Measurements from ENCODE around the gene MTHFR.

MTHFR gene

DNA sequence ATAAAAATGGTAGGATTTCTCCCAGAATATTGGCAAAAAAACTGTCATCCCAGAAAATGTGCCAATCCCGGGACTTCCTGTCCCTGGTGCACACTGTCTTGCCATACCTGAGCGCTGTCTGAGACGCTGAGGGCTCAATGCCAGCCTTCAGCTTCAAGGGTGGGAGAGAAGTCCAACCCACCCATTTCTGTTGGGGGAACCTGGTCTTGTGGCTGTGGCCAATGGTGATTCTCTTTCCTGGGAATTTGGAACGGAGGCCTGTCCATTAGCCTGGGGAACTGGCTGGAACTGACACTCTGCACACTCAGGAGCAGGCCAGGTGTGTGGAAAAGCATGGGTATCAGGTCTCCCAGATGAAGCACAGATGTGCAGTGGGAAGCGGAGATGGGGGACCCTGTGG, 6.7 kb downstream of the MTHFR start:
- no peak for DNase-seq (ENCODE audit: insufficient read length, low spot score)
- no peak for FAIRE-seq

DNA sequence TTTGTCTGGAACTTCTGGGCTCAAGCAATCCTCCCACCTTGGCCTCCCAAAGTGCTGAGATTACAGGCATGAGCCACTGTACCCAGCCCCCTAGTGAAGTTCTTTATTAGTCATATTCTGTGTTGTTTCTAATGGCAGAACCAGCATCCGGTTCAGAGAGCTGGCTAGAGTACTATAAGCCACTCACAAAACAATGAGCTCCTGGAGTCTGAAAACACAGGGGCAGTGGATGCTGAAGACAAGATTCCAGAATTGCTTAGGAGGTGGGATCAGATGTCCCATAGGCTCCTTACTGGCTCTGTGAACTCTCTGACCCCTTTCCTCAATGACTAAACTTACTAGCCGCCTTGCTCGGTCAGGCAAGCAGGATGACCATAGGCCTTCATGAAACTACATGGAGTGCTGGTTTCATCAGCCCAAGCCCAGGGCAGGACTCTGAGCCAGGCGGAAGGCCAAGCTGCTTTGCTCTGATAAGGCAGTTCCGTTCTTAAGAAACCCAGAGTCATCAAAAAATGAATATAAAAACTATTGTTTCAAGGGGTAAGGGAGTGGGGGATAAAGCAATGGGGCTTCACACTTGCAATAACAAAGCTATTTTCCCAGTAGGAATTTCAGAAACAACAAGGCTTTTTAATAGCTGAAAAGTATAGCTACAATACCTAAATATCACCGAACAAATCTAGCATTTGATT, 8.1 kb downstream of the MTHFR start:
- FAIRE-seq (no peak), DNase-seq (ENCODE audit: insufficient read length, low spot score) (no peak)

DNA sequence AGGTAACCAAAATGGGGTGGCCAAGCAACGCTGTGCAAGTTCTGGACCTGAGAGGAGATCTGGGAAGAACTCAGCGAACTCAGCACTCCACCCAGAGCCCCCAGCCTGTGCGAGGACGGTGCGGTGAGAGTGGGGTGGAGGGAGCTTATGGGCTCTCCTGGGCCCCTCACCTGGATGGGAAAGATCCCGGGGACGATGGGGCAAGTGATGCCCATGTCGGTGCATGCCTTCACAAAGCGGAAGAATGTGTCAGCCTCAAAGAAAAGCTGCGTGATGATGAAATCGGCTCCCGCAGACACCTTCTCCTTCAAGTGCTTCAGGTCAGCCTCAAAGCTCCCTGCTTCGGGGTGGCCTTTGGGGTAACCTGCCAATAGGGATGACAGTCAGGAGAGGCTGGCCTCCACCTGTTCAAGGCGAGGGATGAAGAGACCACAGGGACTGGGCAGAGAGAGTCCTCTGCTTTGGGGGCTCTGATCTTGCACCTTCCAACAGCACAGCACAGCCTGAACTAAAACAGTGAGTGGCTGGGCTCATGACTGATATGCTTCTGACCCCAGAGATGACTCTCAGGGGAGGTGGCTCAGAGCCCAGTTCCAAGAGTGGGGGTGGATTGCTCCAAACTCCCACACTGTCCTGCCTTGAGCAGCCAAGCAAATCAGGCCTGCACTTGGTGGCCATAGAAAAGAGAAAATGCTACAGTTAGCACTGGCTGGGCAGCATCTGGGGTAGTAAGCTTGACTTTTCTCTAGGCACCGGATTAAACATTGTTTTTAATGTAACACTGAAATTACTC, 9.5 kb downstream of the MTHFR start:
- DNase-seq (ENCODE audit: insufficient read length, low spot score) (no peak), FAIRE-seq (no peak)

DNA sequence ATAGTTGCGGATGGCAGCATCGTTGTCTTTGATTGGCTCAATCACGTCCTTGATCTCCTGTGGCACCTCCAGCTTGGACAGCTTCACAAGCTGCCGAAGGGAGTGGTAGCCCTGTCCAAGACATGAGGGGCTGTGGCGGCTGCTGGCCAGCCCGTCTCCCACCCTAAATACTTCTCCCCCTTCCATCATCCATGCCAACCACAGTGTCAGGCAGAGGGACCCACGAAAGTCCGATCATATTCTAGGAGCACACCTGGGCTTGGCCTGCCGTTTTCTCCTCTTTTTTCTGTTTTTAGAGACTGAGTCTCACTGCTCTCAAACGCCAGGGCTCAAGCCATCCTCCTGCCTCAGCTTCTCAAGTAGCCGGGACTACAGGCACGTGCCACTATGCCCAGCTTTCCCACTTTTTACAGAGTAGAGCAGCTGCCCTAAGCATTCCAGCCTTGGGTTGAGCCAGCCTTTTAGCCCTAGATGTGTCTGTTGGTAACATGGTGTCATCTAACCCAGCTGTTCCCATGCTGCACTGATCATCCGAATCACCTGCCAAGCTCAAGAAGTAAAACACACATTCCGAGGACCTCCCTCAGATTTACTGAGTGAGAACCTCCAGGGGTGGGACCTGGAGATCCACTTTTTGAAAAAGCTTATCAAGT, 10.4 kb downstream of the MTHFR start:
- no peak for FAIRE-seq
- no peak for DNase-seq (ENCODE audit: insufficient read length, low spot score)

DNA sequence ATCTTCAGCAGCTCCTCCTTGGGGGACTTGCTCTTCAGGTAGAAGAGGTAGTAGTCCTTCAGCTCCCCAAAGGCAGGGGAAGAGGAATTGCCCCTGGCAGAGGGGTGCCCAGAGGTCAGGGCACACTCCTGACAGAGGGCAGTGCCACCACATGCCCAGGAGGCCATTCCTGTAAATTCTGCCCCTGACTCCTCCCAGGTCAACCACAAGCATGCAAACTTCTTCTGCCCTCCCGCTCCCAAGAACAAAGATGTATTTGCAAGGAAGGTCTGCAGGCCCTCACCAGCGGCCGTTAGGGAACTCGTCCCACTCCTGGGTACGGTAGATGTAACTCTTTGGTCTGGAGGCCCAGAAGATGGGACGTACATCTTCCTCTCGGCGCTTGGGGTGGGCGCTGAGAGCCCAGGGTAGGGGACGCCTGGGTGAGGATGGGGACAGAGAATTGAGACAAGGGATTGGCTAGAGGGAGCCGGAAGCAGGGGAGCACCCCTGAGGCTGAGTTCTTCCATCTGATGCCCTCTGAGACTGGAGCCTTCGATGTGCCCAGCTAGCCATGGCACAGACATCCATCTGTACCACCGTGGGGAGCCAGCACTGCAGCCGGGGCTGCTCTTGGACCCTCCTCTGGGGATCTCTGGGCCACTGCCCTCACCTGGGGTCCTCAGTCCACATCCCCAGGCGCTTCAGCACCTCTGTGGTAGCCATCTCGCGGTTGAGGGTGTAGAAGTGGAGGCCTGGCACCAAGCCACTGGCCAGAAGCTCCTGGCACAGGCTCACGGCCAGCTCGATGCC, 11.1 kb downstream of the MTHFR start:
- FAIRE-seq (no peak), DNase-seq (ENCODE audit: insufficient read length, low spot score) (no peak)

DNA sequence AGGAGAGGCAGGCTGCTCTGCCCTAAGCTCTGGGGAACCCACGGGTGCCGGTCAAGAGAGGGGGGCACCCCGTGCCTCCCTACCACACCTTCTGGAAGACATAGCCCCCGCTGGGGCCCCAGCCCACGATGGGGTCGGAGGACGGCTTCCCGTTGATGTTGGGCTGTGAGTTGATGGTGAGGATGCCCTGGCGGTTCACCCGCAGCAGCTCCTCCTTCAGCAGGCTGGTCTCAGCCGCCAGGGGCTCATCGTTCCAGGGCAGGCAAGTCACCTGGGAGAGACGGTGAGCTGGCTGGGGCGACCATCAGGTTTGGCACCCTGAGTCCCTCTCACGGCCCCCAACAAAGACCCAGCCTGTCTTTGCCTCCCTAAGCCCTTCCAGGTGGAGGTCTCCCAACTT, 11.9 kb downstream of the MTHFR start:
- no peak for FAIRE-seq

DNA sequence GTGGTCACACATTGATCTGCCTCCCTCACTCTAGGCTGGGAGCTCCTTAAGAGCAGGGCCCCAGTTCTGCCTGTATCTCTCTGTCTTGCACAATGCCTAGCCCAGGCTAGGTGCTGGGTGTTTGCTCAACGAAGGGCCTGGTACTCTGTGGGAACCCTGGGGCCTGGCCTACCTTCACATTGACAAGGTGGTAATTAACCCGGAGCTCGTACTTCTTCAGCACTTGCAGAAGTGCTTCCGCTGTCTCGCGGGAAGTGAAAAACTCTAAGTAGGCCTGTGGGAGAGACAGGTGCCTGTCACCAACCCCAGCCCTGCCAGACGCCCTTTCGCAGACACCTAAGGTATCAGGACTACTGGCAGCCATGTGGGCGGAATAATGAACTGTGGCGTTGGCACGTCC, 13.7 kb downstream of the MTHFR start:
- no peak for FAIRE-seq
- DNase-seq (ENCODE audit: insufficient read length, low spot score), result no peak

More for the DNA sequence above, 11.9 kb downstream of the MTHFR start:
- no peak for DNase-seq (ENCODE audit: insufficient read length, low spot score)

DNA sequence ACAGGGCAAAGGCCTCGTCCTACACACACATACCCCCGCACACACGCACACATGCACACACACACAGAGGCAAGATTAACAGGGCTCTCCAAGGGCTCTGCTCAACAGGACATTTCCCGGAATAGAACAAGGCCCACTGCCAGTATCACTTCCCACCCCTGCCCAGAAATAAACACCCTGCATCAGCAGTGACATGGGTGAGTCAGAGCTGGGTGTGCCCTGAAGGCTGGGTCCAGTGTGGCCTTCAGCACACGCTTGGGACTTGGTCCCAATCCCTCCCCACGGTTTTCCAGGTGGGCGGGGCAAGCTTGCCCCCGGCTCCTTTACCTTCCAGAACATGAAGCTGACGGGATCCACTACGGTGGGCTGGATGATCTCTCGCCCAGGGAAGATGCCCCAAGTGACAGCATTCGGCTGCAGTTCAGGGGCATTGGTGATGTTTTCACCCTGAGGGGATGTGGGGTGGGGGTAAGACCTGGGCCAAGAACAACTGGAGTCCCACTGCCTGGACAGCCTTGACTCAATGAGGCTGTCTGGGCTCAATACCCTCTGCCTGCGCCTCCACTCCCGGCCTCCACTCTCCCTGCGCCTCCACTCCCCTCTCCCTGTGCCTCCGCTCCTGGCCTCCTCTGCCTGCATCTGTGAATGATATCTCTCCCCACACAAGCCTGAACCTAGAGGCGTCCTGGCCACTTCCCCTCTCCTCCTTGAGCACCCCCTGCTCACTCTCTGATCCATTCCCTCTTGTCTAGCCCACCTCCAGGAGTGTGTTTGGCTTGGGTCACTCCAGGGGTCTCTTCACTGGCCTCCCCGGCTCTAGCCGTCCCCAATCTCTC, 14.7 kb downstream of the MTHFR start:
- no peak for FAIRE-seq
- DNase-seq (ENCODE audit: insufficient read length, low spot score), result no peak

DNA sequence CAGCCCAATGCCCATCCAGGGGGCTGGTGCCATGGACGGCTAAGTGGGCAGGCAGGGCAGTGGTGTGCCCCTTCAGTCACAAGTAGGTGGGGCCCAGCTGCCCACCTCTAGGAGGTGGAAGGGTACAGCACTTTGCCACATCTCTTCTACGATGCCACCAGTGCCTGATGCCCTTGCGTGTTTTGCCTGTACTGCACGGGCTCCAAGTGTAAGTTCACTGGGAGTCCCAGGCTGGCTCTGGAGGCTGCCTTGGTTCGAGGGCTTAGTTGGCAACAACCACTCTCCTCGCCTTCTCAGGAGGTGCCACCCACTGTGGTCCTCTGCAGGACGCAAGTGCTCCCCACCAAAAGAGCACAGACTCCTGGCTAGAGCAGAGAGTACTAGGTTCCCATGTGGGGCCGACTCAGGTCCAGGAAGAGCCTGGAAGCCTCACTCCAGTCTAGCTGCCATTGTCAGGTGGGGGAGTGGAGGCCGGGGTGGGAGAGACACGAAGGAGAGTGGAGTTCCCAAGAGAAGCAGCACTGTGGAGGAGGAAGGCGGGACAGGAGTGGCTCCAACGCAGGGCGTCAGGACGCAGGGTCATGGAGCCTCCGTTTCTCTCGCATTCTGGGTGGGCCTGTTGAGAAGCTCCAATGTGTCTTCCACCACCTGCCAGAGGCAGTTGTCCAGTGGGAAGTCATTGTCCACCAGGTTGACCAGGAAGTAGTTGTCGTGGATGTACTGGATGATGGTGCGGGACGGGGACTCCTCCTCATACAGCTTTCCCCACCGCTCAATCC, 15.5 kb downstream of the MTHFR start:
- no peak for FAIRE-seq
- no peak for DNase-seq (ENCODE audit: insufficient read length, low spot score)

DNA sequence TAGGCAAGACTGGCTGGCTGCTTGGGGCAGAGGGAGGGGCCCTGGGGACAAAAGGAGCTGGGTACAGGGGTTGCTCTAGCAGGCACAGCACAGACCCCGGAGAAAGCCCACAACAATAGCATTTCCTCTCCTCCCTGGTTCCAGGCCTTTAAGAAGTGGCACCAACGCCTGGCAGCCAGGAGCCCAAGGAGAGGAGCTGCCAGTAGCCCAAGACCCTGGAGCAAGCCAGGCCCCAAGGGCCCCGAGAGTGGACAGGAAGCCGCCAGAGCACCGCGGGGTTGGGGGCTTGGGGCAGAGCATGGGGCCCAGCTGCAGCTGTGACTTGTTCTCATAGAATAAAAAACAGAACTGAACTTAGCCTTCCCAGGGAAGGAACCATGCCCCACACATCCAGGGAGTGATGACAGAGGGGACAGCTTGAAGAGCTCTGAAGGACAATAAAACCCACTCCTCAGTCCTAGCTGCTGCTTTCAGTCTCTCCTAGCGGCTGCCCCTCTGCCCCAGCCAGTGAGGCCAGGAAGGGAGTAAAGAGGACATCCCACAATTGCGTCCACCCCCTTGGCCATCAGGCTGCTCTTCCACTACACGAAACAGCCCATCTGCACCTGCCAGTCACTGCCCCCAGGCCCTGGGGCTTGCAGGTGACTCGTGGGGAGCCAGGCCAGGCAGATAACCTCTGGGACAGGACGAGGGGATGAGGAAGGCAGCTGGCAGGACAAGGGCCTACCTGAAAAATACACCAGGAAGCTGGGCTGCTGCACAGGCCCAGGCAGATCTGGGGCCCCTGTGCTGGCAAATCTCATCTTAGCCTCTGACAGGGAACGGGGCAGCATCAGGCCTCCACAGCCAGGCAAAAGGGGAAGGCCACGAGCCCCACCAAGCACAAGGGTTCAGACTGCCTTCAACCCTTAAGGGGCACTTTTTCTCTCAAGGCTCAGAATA, 16.4 kb downstream of the MTHFR start:
- no peak for DNase-seq (ENCODE audit: insufficient read length, low spot score)
- no peak for FAIRE-seq

DNA sequence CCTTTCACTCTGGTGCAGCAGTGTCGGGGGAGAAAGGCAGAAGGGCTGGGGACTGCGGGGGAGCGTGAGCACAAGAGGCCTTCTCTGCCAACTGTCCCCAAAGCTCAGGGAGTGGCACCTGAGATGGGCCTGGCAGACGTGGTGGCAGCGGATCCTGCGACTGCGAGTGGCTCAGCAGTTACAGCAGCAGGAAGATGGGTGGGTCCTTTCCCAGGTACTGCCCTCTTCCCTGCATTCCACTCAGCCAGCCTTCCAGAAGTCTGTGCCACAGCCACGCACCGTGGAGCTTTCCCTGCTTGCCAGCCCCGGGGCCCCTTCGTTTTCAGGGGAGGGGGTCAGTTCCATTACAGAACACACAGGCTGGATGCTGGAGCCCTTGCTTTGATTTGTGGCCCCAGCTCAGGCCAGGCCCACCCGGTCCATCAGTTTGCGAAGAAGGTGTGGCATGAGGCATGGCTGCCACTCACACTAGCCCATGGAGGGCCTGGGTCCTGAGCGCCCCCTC, 17.2 kb downstream of the MTHFR start:
- no peak for FAIRE-seq
- no peak for DNase-seq (ENCODE audit: insufficient read length, low spot score)

DNA sequence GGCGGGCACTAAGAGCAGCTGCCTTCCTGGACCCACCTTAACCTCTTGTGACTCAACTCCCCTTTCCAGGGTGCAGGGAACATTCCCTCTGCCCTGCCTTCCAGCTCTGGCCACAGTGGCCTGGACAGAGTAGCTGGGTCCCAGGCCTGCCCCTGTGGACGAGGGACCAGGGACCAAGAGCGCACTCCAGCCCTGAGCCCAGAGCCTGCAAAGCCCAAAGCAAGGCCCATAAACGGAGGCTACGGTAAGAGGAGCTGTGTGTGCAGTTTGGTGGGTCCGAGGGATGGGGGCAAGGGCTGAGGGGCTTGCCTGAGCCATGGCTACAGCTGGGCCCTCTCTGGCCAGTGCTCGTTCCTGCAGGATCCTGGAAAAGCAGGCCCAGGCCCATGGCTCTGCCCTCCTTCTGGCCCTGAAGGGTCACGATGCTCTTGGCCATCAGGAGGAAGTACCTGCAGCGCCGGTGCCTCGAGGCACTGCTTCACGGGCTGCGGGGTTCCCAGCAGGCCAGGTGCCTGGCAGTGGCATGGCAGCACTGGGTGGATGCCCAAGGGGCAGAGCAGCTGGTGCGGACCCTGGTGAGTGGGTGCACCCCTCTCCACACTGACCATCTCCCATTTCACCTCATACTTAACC, 17.8 kb downstream of the MTHFR start:
- FAIRE-seq, result no peak

DNA sequence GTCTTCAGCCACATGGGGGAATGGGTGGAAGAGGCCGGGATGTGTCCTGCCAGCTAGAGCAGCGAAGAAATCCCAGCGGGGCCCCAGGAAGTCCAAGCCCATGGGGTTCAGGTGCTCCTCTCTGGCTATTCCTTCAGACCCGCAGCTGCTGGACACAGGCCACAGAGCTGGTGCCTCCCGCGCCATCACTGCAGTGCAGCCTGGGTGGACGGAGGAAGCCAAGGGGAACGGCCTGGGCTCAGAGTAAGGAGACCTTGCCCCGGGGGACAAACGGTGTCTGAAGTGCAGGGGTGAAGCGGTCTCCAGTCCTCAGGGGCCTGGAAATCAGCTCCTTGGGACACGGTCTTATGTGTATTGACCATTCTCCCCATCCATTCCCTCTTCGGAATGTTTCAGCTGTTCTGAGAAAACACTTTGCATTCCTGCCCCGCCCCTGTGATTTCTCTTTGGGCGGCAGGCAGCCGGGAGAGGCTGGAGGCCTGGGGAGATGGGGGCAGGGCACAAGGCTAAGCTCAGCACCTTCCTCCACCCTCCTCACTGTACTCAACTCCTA, 18.4 kb downstream of the MTHFR start:
- no peak for FAIRE-seq
- DNase-seq (ENCODE audit: insufficient read length, low spot score), result no peak

More for the DNA sequence above, 17.8 kb downstream of the MTHFR start:
- DNase-seq (ENCODE audit: insufficient read length, low spot score), result no peak

DNA sequence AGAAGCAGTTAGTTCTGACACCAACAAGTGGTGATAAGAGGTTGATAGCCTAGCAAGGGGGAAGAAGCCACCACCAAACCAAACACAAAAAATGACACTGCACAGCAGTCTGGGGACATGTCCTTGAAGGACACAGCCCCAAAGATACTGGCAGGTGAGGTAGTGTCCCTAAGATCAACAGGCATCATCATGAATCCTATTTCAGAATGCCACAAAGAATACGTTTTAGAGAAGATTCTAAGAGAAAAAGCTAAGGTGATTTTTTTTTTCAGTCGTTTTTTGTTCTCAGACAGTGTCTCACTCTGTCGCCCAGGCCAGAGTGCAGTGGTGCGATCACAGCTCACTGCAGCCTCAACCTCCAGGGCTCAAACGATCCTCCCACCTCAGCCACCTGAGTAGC, 19.6 kb downstream of the MTHFR start:
- no peak for DNase-seq (ENCODE audit: insufficient read length, low spot score)
- FAIRE-seq, result no peak

DNA sequence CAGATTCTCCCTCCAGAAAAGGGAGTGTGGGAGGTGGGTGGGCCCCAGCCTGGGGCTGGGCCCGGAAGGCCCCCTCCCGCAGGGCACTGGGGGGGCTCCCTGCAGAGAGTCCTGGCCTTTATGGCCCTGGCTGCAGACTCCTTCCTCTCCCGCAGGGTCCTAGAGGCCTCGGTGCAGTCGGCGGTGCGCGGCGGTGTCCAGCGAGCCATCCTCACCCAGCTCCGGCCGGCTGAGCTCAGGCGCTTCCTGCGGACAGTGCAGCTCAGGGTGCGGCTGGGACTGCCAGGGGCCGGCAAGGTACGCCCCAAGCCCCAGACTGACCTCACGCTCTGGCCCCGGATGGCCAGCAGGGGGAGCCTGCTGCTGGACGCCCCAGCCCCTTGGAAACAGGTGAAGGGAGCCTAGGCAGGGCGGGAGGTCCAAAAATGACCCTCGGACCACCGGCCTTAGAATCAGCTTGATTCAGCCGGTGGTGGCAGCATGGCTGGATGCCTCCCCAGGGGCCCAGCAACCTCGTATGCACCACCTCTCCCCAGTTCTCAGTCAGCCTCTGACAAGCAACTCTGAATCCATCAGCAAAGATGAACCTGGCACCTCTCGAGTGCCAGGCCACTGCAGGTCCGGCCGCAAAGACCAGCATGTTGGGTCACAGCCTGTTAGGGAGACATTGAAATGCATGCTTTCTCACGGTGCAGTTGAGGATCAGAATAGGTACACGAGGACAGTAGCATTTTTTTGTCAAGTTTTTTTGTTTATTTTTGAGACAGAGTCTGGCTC, 20.6 kb downstream of the MTHFR start:
- FAIRE-seq (no peak), DNase-seq (ENCODE audit: insufficient read length, low spot score) (peak; percentile 83)

DNA sequence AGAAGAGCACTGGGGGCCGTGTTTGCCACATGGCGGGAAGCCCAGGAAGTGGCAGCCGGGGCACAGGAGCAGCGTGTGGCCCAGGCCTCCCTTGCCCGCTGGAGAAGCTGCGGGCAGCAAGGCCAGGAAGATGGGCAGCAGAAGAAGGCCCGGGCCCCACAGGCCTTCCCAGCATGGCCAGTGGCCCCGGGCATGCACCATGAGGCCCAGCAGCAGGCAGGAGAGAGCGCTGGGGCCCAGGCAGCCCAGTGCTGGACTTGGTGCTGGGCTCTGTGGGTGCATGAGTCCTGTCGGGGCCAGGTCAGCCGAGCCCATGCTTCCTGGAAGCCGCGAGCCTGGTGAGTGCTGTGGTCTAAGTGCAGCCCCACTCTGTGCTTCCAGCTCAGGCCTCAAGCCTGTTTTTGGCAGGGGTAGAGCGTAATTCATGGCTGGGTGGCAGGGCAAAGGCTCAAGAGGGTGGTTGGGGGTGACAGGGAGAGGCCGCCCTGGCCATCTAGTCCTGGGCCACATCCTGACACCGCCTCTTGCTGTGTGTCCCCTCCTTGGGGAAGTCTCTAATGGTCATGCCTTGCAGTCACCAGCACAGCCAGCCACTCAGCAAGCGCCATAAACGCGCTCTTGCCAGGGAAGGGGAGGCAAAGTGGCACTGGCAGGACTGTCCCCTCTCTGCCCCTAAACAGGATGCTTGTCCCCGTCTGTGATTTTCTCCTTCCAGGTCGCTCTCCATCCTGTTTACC, 21.3 kb downstream of the MTHFR start:
- no peak for DNase-seq (ENCODE audit: insufficient read length, low spot score)
- FAIRE-seq, result no peak

Data from GM19239 (cell line).